ENCODE data around the gene BCDIN3D. TPM values are rescaled to one million over a fixed set of nuclear protein-coding genes. Genes with fewer than 3 reads are reported as not detected.

BCDIN3D gene
- total RNA-seq, 1 experiment from 2014 or later: 5.8 TPM

DNA sequence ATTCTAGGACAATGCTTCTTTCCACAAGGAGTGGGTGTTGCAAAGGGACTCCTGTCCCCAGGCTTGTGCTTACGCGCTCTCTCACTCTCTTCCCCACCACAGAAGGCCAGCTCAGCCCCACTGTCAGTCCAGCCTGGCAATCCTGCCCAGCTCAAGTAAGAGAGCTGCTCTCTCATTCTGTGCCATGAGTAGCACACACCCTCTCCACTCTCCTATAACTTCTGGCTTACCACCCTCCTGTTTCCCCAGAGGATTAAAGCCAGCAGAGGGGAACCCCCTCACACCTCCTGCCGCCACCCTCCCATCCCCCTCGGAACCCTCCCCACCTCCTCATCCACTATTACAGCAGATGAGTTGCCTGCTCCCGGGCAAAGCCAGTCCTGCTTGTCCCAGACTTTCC is 31.8 kb downstream of the BCDIN3D start:
- H3K4me3 ChIP-seq (ENCODE audit: low read length): no peak overlapping the region
- no peak overlapping the region for H3K9ac ChIP-seq (ENCODE audit: low read length)
- no peaks in the 10 kb centered on the region for H3K9me2 ChIP-seq (replicated peaks; ENCODE audit: insufficient read depth, low read length)
- H3K36me3 ChIP-seq (ENCODE audit: insufficient read depth, low read length): peaks cover 11% of the 10 kb centered on the region
- no peaks in the 10 kb centered on the region for H3K27me3 ChIP-seq (ENCODE audit: low read length)
- peaks cover 44% of the 10 kb centered on the region for H3K4me1 ChIP-seq (ENCODE audit: low read length)
- H2AFZ ChIP-seq (ENCODE audit: low read length): no peak overlapping the region
- no peak for DNase-seq
- H3K9me3 ChIP-seq (ENCODE audit: low read length): no peaks in the 10 kb centered on the region
- H4K20me1 ChIP-seq (ENCODE audit: insufficient read depth, low read depth, low read length): no peaks in the 10 kb centered on the region
- H3K4me2 ChIP-seq (ENCODE audit: low read depth, low read length, poor library complexity, severe bottlenecking): no peak overlapping the region
- H3K79me2 ChIP-seq (ENCODE audit: low read length): peaks cover 58% of the 10 kb centered on the region
- no peak overlapping the region; the same call in 1 of the 2 replicates for H3K27ac ChIP-seq (ENCODE audit: low read length)

DNA sequence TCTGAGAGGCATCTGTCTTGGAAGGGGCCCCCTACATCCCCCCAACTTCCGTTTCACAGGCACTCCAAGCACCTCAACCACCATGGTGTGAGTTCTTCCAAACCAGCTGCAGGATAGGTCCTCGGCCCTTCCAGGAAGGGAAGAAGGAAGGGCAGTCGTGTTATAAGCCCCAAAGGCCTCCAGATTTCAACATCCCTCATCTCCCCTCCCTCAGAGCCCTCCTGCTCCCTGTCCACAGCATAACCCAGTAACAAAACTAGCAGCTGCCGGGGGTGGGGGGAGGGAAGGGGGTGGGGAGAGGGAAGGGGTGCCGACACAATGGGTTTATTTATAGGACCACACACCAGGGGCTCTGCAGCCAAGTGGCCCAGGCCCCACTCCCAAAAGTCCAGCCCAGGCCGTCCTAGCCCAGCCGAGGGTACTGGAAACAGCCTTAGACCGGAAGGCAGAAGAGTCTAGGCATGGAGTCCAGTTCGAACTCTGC is 33.0 kb downstream of the BCDIN3D start:
- Histone ChIP-seq H3K9me3 (ENCODE audit: low read length) (no peaks in the 10 kb centered on the region), H3K27me3 (ENCODE audit: low read length) (no peaks in the 10 kb centered on the region), H3K4me2 (ENCODE audit: low read depth, low read length, poor library complexity, severe bottlenecking) (no peak overlapping the region), H3K4me3 (ENCODE audit: low read length) (no peak overlapping the region), H3K4me1 (ENCODE audit: low read length) (peaks cover 40% of the 10 kb centered on the region), H4K20me1 (ENCODE audit: insufficient read depth, low read depth, low read length) (no peaks in the 10 kb centered on the region), H3K9me2 (replicated peaks; ENCODE audit: insufficient read depth, low read length) (no peaks in the 10 kb centered on the region), H2AFZ (ENCODE audit: low read length) (no peak overlapping the region), H3K27ac (ENCODE audit: low read length) (no peak overlapping the region), H3K79me2 (ENCODE audit: low read length) (peaks cover 46% of the 10 kb centered on the region), H3K9ac (ENCODE audit: low read length) (no peak overlapping the region), H3K36me3 (ENCODE audit: insufficient read depth, low read length) (peaks cover 2% of the 10 kb centered on the region; the same call in 1 of the 2 replicates)
- no peak for DNase-seq

DNA sequence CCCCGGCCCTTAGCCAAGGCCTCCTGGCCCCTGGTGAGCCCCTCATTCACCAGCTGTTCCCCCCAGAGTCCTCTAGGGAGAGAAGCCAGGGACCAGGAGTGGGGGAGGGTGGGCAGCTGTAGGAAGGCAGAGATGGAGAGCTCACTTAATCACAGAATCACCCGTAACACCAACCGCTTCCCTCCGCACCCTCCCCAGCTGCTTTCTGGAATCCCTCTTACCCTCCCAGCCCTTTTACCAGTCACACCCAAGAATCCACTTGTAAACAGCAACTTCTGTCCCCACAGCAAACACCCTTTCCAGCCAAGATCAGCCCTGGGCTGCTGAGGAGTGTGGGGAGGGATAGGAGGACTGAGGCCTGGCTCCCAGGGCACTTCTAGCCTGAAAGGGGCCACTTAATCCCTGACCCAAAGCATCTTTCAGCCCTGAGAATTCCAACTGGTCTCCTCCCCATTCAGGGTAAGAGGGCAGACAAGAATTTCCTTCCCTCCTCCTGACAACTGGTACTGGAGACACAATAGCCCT is 33.5 kb downstream of the BCDIN3D start:
- Histone ChIP-seq H3K36me3 (ENCODE audit: insufficient read depth, low read length) (no peaks in the 10 kb centered on the region), H2AFZ (ENCODE audit: low read length) (no peak overlapping the region), H3K79me2 (ENCODE audit: low read length) (peaks cover 41% of the 10 kb centered on the region), H3K27ac (ENCODE audit: low read length) (no peak overlapping the region), H3K4me1 (ENCODE audit: low read length) (peaks cover 39% of the 10 kb centered on the region), H3K4me2 (ENCODE audit: low read depth, low read length, poor library complexity, severe bottlenecking) (no peak overlapping the region), H3K9me3 (ENCODE audit: low read length) (no peaks in the 10 kb centered on the region), H4K20me1 (ENCODE audit: insufficient read depth, low read depth, low read length) (no peaks in the 10 kb centered on the region), H3K4me3 (ENCODE audit: low read length) (no peak overlapping the region), H3K9ac (ENCODE audit: low read length) (no peak overlapping the region), H3K9me2 (replicated peaks; ENCODE audit: insufficient read depth, low read length) (no peaks in the 10 kb centered on the region), H3K27me3 (ENCODE audit: low read length) (no peaks in the 10 kb centered on the region)
- DNase-seq: no peak

DNA sequence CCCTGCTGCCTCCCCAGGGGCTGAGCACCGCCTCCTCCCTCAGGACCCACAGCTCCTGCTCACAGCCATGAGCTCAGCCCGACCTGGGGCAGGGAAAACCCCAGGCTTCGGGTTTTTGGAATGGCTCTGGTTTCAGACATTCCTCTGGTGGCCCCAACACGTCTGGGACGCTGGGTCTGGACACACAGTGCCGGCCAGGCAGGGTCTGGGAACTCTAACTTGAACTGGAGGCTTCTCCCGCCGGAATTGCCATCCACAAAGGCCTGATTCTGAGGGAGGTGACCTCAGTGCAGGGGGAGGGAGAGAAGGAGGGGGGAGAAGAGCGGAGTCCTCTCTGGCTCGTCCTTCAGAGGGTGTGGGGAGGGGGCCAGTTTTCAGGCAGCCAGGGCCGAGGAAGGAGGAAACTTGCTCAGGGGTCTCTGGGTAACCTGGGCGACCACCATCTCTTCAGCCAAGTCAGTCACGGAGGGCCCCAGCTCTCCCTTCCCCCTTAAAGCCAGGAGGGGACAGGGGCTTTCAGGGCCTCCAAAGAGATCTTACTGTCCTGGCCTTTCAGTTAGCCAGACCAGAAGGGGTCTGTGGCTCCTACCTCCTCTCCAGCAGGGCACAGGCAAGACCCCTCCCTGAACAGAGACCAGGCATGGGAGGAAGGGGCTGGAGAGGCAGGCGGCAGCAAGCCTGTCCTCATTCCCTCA is 34.1 kb downstream of the BCDIN3D start:
- H3K9ac ChIP-seq (ENCODE audit: low read length): no peak overlapping the region
- DNase-seq: no peak
- H4K20me1 ChIP-seq (ENCODE audit: insufficient read depth, low read depth, low read length): no peaks in the 10 kb centered on the region
- H3K4me1 ChIP-seq (ENCODE audit: low read length): peaks cover 38% of the 10 kb centered on the region
- no peak overlapping the region for H3K27ac ChIP-seq (ENCODE audit: low read length)
- no peaks in the 10 kb centered on the region for H3K36me3 ChIP-seq (ENCODE audit: insufficient read depth, low read length)
- no peak overlapping the region for H3K4me2 ChIP-seq (ENCODE audit: low read depth, low read length, poor library complexity, severe bottlenecking)
- no peaks in the 10 kb centered on the region for H3K9me2 ChIP-seq (replicated peaks; ENCODE audit: insufficient read depth, low read length)
- no peaks in the 10 kb centered on the region for H3K9me3 ChIP-seq (ENCODE audit: low read length)
- no peak overlapping the region for H3K4me3 ChIP-seq (ENCODE audit: low read length)
- peaks cover 40% of the 10 kb centered on the region for H3K79me2 ChIP-seq (ENCODE audit: low read length)
- H3K27me3 ChIP-seq (ENCODE audit: low read length): no peaks in the 10 kb centered on the region
- no peak overlapping the region for H2AFZ ChIP-seq (ENCODE audit: low read length)

DNA sequence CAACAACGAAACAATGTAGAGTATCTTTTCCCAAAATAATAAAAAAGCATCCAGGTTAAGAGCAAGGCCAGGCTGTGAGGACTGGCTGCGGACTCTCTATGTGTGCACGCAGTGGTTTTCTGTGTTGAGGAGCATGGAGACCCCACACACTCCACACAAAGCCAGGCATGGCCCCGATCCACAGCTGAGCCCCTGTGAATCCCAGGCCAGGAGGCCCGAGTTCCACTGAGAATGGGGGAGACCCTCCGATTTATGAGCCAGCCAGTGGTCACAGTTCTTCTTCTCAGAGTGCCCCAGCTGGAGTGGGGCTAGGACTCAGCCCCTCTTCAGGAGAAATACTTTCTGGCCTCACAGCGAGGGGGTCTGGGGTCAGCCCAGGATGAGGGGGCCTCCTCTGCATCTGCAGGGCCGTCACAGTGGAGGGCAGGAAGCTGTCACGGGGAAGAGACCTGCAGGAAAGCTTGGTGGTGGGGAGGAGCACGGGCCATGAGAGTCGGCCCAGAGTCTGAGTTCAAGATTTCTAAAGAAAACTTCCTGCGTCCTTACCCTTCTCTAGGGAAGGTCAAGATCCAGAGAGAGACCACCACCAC is 34.8 kb downstream of the BCDIN3D start:
- Histone ChIP-seq H3K27me3 (ENCODE audit: low read length) (no peaks in the 10 kb centered on the region), H2AFZ (ENCODE audit: low read length) (no peak overlapping the region), H3K27ac (ENCODE audit: low read length) (no peak overlapping the region), H3K9me3 (ENCODE audit: low read length) (no peaks in the 10 kb centered on the region), H3K79me2 (ENCODE audit: low read length) (peaks cover 39% of the 10 kb centered on the region), H3K4me2 (ENCODE audit: low read depth, low read length, poor library complexity, severe bottlenecking) (no peak overlapping the region), H4K20me1 (ENCODE audit: insufficient read depth, low read depth, low read length) (no peaks in the 10 kb centered on the region), H3K36me3 (ENCODE audit: insufficient read depth, low read length) (no peaks in the 10 kb centered on the region), H3K4me3 (ENCODE audit: low read length) (no peak overlapping the region), H3K9me2 (replicated peaks; ENCODE audit: insufficient read depth, low read length) (no peaks in the 10 kb centered on the region), H3K4me1 (ENCODE audit: low read length) (peaks cover 30% of the 10 kb centered on the region), H3K9ac (ENCODE audit: low read length) (no peak overlapping the region)
- DNase-seq: no peak

DNA sequence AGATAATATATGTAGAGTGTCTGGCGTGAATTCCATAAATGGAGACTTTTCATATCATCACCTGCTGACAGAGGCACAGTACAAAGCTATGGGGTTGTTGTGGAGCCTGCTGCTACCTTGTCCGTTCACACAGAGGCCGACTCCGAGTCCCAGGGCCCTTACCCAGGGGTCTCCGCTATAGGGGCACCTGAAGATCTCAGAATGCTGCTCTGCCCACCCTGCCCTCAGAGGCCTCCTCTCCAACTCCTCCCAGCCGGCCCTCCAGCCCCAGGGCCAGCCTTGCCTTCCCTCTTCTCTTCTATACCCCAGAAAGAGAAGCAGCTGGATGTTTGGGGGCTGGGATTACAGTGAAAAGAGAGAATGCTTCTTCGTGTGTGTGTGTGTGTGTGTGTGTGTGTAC is 36.0 kb downstream of the BCDIN3D start:
- Histone ChIP-seq H4K20me1 (ENCODE audit: insufficient read depth, low read depth, low read length) (no peaks in the 10 kb centered on the region), H3K4me2 (ENCODE audit: low read depth, low read length, poor library complexity, severe bottlenecking) (no peak overlapping the region), H3K27me3 (ENCODE audit: low read length) (no peaks in the 10 kb centered on the region), H3K36me3 (ENCODE audit: insufficient read depth, low read length) (no peaks in the 10 kb centered on the region), H3K9me2 (replicated peaks; ENCODE audit: insufficient read depth, low read length) (no peaks in the 10 kb centered on the region), H3K9ac (ENCODE audit: low read length) (no peak overlapping the region), H3K4me1 (ENCODE audit: low read length) (peaks cover 18% of the 10 kb centered on the region), H3K27ac (ENCODE audit: low read length) (no peak overlapping the region), H3K79me2 (ENCODE audit: low read length) (peaks cover 30% of the 10 kb centered on the region), H2AFZ (ENCODE audit: low read length) (no peak overlapping the region), H3K9me3 (ENCODE audit: low read length) (no peaks in the 10 kb centered on the region), H3K4me3 (ENCODE audit: low read length) (no peak overlapping the region)
- no peak for DNase-seq

DNA sequence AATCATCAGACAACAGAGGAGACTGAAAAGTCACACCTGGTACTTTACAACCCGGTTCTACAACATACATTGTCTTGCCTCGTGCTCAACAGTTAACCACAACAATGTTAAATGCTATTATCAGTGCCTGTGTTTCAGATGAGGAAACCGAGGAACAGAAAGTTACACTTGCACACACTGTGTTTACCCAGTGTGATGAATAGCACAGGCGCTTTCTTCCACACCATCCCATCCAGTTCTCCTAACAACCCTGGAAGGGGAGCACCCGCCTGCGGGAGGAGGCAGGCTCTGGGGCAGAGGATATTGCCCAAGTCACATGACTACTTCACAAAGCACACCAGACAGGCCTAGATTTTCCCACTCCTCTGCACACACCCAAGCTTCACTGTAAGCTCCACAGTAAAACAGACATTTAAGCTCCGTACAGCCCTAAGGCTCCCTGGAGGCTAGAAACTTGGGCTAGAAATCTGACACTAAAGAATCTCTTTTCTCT is 36.5 kb downstream of the BCDIN3D start:
- Histone ChIP-seq H3K4me1 (ENCODE audit: low read length) (peaks cover 13% of the 10 kb centered on the region), H3K79me2 (ENCODE audit: low read length) (peaks cover 25% of the 10 kb centered on the region), H3K9me2 (replicated peaks; ENCODE audit: insufficient read depth, low read length) (no peaks in the 10 kb centered on the region), H4K20me1 (ENCODE audit: insufficient read depth, low read depth, low read length) (no peaks in the 10 kb centered on the region), H3K27me3 (ENCODE audit: low read length) (no peaks in the 10 kb centered on the region), H3K9me3 (ENCODE audit: low read length) (no peaks in the 10 kb centered on the region), H2AFZ (ENCODE audit: low read length) (no peak overlapping the region), H3K9ac (ENCODE audit: low read length) (no peak overlapping the region), H3K27ac (ENCODE audit: low read length) (no peak overlapping the region), H3K36me3 (ENCODE audit: insufficient read depth, low read length) (no peaks in the 10 kb centered on the region), H3K4me3 (ENCODE audit: low read length) (no peak overlapping the region), H3K4me2 (ENCODE audit: low read depth, low read length, poor library complexity, severe bottlenecking) (no peak overlapping the region)
- no peak for DNase-seq

DNA sequence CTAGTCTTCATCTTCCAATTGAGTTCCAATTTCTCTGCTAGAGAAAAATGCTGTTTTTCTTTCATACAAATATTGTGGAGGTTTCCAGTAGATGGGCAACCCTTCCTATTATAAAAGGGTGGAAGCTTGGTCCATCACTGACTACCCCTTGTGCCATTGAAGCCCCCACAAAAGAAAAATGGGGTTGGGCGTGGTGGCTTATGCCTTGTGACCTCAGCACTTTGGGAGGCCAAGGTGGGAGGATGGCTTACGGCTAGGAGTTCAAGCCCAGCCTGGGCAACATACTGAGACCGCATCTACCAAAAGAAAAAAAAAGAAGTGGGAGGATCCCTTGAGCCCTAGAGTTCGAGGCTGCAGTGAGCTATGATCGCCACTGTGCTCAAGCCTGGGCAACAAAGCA is 37.5 kb downstream of the BCDIN3D start:
- no peaks in the 10 kb centered on the region for H3K9me2 ChIP-seq (replicated peaks; ENCODE audit: insufficient read depth, low read length)
- peaks cover 20% of the 10 kb centered on the region for H3K79me2 ChIP-seq (ENCODE audit: low read length)
- no peaks in the 10 kb centered on the region for H4K20me1 ChIP-seq (ENCODE audit: insufficient read depth, low read depth, low read length)

More for the DNA sequence above, 37.5 kb downstream of the BCDIN3D start:
- H3K36me3 ChIP-seq (ENCODE audit: insufficient read depth, low read length): no peaks in the 10 kb centered on the region
- H3K27ac ChIP-seq (ENCODE audit: low read length): no peak overlapping the region
- H3K4me3 ChIP-seq (ENCODE audit: low read length): no peak overlapping the region
- DNase-seq: no peak
- no peak overlapping the region for H2AFZ ChIP-seq (ENCODE audit: low read length)
- no peak overlapping the region for H3K9ac ChIP-seq (ENCODE audit: low read length)
- no peaks in the 10 kb centered on the region for H3K9me3 ChIP-seq (ENCODE audit: low read length)
- H3K4me1 ChIP-seq (ENCODE audit: low read length): peaks cover 4% of the 10 kb centered on the region
- H3K4me2 ChIP-seq (ENCODE audit: low read depth, low read length, poor library complexity, severe bottlenecking): no peak overlapping the region
- H3K27me3 ChIP-seq (ENCODE audit: low read length): no peaks in the 10 kb centered on the region
